GM06990 (cell line): ENCODE data around the gene ROCK2.
"Not testable (repeated sequence)": the region's sequence is repeated elsewhere in the genome, so short reads cannot be mapped to it uniquely, and the experiment has no call there.

Source experiments
- DNase-seq: peaks from one replicate; pipeline ENCODE4 v3.0.0-alpha.2; 2011; ENCODE audit not compliant: insufficient read length; ENCODE audit errors: extremely low read depth
- H3K27me3 ChIP-seq: replicated peaks from 2 replicates; pipeline ENCODE4 v1.6.0; 2011; ENCODE audit warnings: low read length; ENCODE audit not compliant: control insufficient read depth, insufficient read depth
- H3K36me3 ChIP-seq: 2 replicates; pipeline ENCODE4 v1.5.1; 2011; ENCODE audit warnings: low read length; ENCODE audit not compliant: control insufficient read depth, insufficient read depth
- H3K4me3 ChIP-seq: replicated peaks from 2 replicates; pipeline ENCODE4 v1.5.1; 2011; ENCODE audit warnings: low read depth, mild to moderate bottlenecking, control low read depth, low read length
- CTCF ChIP-seq: IDR thresholded peaks from 2 replicates; pipeline ENCODE4 v1.5.1; 2011; ENCODE audit warnings: low read length, control low read depth, mild to moderate bottlenecking, inconsistent platforms; ENCODE audit not compliant: insufficient read depth, poor library complexity, severe bottlenecking

Gene ROCK2

GRCh38 chr2:11257964-11258363 is 86.5 kb downstream of the ROCK2 start:
- TF ChIP-seq CTCF = no peak
- H3K36me3 ChIP-seq = no peaks in the 10 kb centered on the region
- no peak for DNase-seq

GRCh38 chr2:11257078-11257477 is 87.4 kb downstream of the ROCK2 start:
- no peak overlapping the region for H3K4me3 ChIP-seq
- no peak for DNase-seq
- H3K27me3 ChIP-seq = no peaks in the 10 kb centered on the region
- H3K36me3 ChIP-seq = no peaks in the 10 kb centered on the region
- TF ChIP-seq CTCF = no peak

More at GRCh38 chr2:11257964-11258363, 86.5 kb downstream of the ROCK2 start:
- Histone ChIP-seq H3K4me3 (no peak overlapping the region), H3K27me3 (no peaks in the 10 kb centered on the region)

GRCh38 chr2:11256166-11256565 is 88.3 kb downstream of the ROCK2 start:
- no peak for TF ChIP-seq CTCF
- H3K36me3 ChIP-seq = no peaks in the 10 kb centered on the region
- H3K27me3 ChIP-seq = no peaks in the 10 kb centered on the region
- no peak overlapping the region for H3K4me3 ChIP-seq
- DNase-seq = no peak

- DNase-seq = no peak
- Histone ChIP-seq H3K4me3 (no peak overlapping the region), H3K36me3 (no peaks in the 10 kb centered on the region), H3K27me3 (no peaks in the 10 kb centered on the region)
- no peak for TF ChIP-seq CTCF
These were observed 90.3 kb downstream of the ROCK2 start for GRCh38 chr2:11254100-11254536.

GRCh38 chr2:11252458-11252857 is 92.0 kb downstream of the ROCK2 start:
- not testable (repeated sequence) for H3K27me3 ChIP-seq, DNase-seq, H3K4me3 ChIP-seq, H3K36me3 ChIP-seq

GRCh38 chr2:11250400-11251196 is 93.8 kb downstream of the ROCK2 start:
- DNase-seq = no peak
- no peak for TF ChIP-seq CTCF
- H3K27me3 ChIP-seq = no peaks in the 10 kb centered on the region
- no peaks in the 10 kb centered on the region; the same call in 1 of the 2 replicates for H3K36me3 ChIP-seq
- H3K4me3 ChIP-seq = no peak overlapping the region
